IMR-90 (cell line): ENCODE measurements around the gene PIEZO1. TPM values are rescaled to one million over a fixed set of nuclear protein-coding genes. Genes with fewer than 3 reads are reported as not detected.

Experiments used
- ATAC-seq: fragments of 200-7000 bp; cut with Tn5 transposase; 2 replicates; pipeline ENCODE4 v1.9.1; 2020; ENCODE audit warnings: low read depth, mild to moderate bottlenecking, moderate library complexity
- BruUV-seq: library from RNA; stranded (reverse); fragments of 400-500 nt; replicated peaks from 2 replicates; lab custom pipeline; 2021; lab: Mats Ljungman, UMichigan
- CTCF ChIA-PET: fragments of 300-600 bp; formaldehyde crosslinking; extraction: SDS; loops from one replicate; lab custom pipeline; 2021; ENCODE audit warnings: antibody characterized with exemption; lab: Yijun Ruan, JAX
- POLR2A ChIA-PET: fragments of 300-600 bp; sonication (Branson Sonifier 250); formaldehyde crosslinking; loops from one replicate; lab custom pipeline; 2022; ENCODE audit warnings: antibody characterized with exemption; ENCODE audit not compliant: unreplicated experiment; lab: Charles Lee
- DNase-seq: peaks from one replicate; pipeline ENCODE4 v3.0.0; 2013
- H2AFZ ChIP-seq: replicated peaks from 2 replicates; pipeline ENCODE3; 2013; ENCODE audit warnings: low read length, mild to moderate bottlenecking; ENCODE audit not compliant: poor library complexity
- H2AK5ac ChIP-seq: 2 replicates; pipeline ENCODE4 v1.6.1; 2013; ENCODE audit warnings: low read depth, low read length, inconsistent platforms
- H2AK9ac ChIP-seq: replicated peaks from 2 replicates; pipeline ENCODE3; 2013; ENCODE audit warnings: mild to moderate bottlenecking, low read depth, low read length, moderate library complexity; ENCODE audit not compliant: poor library complexity
- H2BK120ac ChIP-seq: 2 replicates; pipeline ENCODE4 v1.6.1; 2013; ENCODE audit warnings: low read depth, low read length, inconsistent platforms
- H2BK15ac ChIP-seq: 3 replicates; pipeline ENCODE4 v1.6.1; 2013; ENCODE audit warnings: low read depth, low read length, inconsistent platforms
- H2BK20ac ChIP-seq: 2 replicates; pipeline ENCODE4 v1.6.1; 2013; ENCODE audit warnings: low read depth, mild to moderate bottlenecking, inconsistent platforms, low read length, moderate library complexity
- H2BK5ac ChIP-seq: 2 replicates; pipeline ENCODE4 v1.6.1; 2013; ENCODE audit warnings: mild to moderate bottlenecking, low read depth, low read length, inconsistent platforms; ENCODE audit not compliant: poor library complexity, severe bottlenecking
- H3K14ac ChIP-seq: replicated peaks from 2 replicates; pipeline ENCODE4 v1.6.1; 2013; ENCODE audit warnings: low read depth, low read length, inconsistent platforms
- H3K18ac ChIP-seq: 2 replicates; pipeline ENCODE4 v1.6.1; 2013; ENCODE audit warnings: low read depth, low read length, control low read depth
- H3K23ac ChIP-seq: 2 replicates; pipeline ENCODE4 v1.6.1; 2013; ENCODE audit warnings: low read depth, low read length, inconsistent platforms
- H3K27ac ChIP-seq: 2 replicates; pipeline ENCODE4 v1.5.1; 2013; ENCODE audit warnings: mild to moderate bottlenecking, control low read depth, low read length; ENCODE audit not compliant: insufficient read depth
- H3K27me3 ChIP-seq: 2 replicates; pipeline ENCODE4 v1.6.1; 2013; ENCODE audit warnings: low read length; ENCODE audit not compliant: control insufficient read depth, insufficient read depth
- H3K36me3 ChIP-seq: 2 replicates; pipeline ENCODE4 v1.6.1; 2013; ENCODE audit warnings: low read length, mixed read lengths; ENCODE audit not compliant: control insufficient read depth, insufficient read depth
- H3K4ac ChIP-seq: 2 replicates; pipeline ENCODE4 v1.6.1; 2013; ENCODE audit warnings: low read depth, low read length, inconsistent platforms
- H3K4me1 ChIP-seq: 2 replicates; pipeline ENCODE4 v1.6.1; 2013; ENCODE audit warnings: low read length, mixed read lengths; ENCODE audit not compliant: control insufficient read depth, insufficient read depth
- H3K4me2 ChIP-seq: 2 replicates; pipeline ENCODE4 v1.6.1; 2013; ENCODE audit warnings: low read depth, mild to moderate bottlenecking, control low read depth, low read length, moderate library complexity
- H3K4me3 ChIP-seq: 2 replicates; pipeline ENCODE4 v1.5.1; 2013; ENCODE audit warnings: low read depth, mild to moderate bottlenecking, control low read depth, low read length, moderate library complexity; ENCODE audit not compliant: insufficient read depth
- H3K56ac ChIP-seq: 2 replicates; pipeline ENCODE4 v1.6.1; 2013; ENCODE audit warnings: low read length, inconsistent platforms; ENCODE audit not compliant: insufficient read depth; ENCODE audit errors: extremely low read depth
- H3K79me1 ChIP-seq, 2 experiments: 2 replicates each; pipeline ENCODE4 v1.6.1; 2013; ENCODE audit warnings: low read length in 2 of 2, inconsistent platforms in 1 of 2, low read depth in 1 of 2
- H3K9ac ChIP-seq: 2 replicates; pipeline ENCODE4 v1.6.1; 2013; ENCODE audit warnings: low read depth, low read length, control low read depth
- H3K9me1 ChIP-seq: 2 replicates; pipeline ENCODE4 v1.6.1; 2013; ENCODE audit warnings: low read length, inconsistent platforms; ENCODE audit not compliant: insufficient read depth
- H3K9me3 ChIP-seq: 2 replicates; pipeline ENCODE4 v1.6.1; 2013; ENCODE audit warnings: low read length; ENCODE audit not compliant: control insufficient read depth, insufficient read depth
- H4K20me1 ChIP-seq: 2 replicates; pipeline ENCODE4 v1.6.1; 2013; ENCODE audit warnings: low read length, inconsistent platforms; ENCODE audit not compliant: insufficient read depth
- H4K5ac ChIP-seq: 2 replicates; pipeline ENCODE4 v1.6.1; 2013; ENCODE audit warnings: mild to moderate bottlenecking, low read depth, low read length, control low read depth
- H4K8ac ChIP-seq, 2 experiments: 2 replicates each; pipeline ENCODE4 v1.6.1; 2013; ENCODE audit warnings: low read depth in 2 of 2, low read length in 2 of 2, control low read depth in 1 of 2, inconsistent platforms in 1 of 2
- H4K91ac ChIP-seq: 2 replicates; pipeline ENCODE4 v1.6.1; 2013; ENCODE audit warnings: low read depth, low read length, inconsistent platforms; ENCODE audit not compliant: insufficient read depth
- BHLHE40 ChIP-seq: fragments of 150-350 bp; IDR thresholded peaks from 2 replicates; pipeline ENCODE4 v1.6.1; 2016; ENCODE audit warnings: mild to moderate bottlenecking, low read depth, low read length
- CEBPB ChIP-seq: IDR thresholded peaks from 2 replicates; pipeline ENCODE4 v1.6.1; 2012; ENCODE audit warnings: low read depth, low read length, improper control_type of control experiment
- CTCF ChIP-seq: conservative IDR thresholded peaks from 2 replicates; pipeline ENCODE4 v1.5.1; 2012; ENCODE audit warnings: mild to moderate bottlenecking, low read depth, low read length, improper control_type of control experiment
- ELK1 ChIP-seq: fragments of 150-350 bp; IDR thresholded peaks from 2 replicates; pipeline ENCODE4 v1.6.1; 2016; ENCODE audit warnings: low read depth, mild to moderate bottlenecking, low read length, moderate library complexity, borderline replicate concordance
- FOS ChIP-seq: fragments of 150-350 bp; IDR thresholded peaks from 2 replicates; pipeline ENCODE4 v1.6.1; 2016; ENCODE audit warnings: low read depth, low read length
- MAFK ChIP-seq: IDR thresholded peaks from 2 replicates; pipeline ENCODE4 v1.6.1; 2012; ENCODE audit warnings: low read depth, low read length, improper control_type of control experiment
- MAZ ChIP-seq: IDR thresholded peaks from 2 replicates; pipeline ENCODE4 v1.6.1; 2012; ENCODE audit warnings: low read depth, mild to moderate bottlenecking, low read length, improper control_type of control experiment, moderate library complexity, borderline replicate concordance
- MXI1 ChIP-seq: IDR thresholded peaks from 2 replicates; pipeline ENCODE4 v1.6.1; 2012; ENCODE audit warnings: low read depth, mild to moderate bottlenecking, low read length, moderate library complexity, borderline replicate concordance
- NFE2L2 ChIP-seq: fragments of 150-350 bp; IDR thresholded peaks from 2 replicates; pipeline ENCODE4 v1.6.1; 2016; ENCODE audit warnings: low read depth, mild to moderate bottlenecking, low read length
- POLR2A ChIP-seq: IDR thresholded peaks from 2 replicates; pipeline ENCODE4 v1.6.1; 2012; ENCODE audit warnings: mild to moderate bottlenecking, low read depth, low read length
- RCOR1 ChIP-seq: IDR thresholded peaks from 2 replicates; pipeline ENCODE4 v1.6.1; 2012; ENCODE audit warnings: mild to moderate bottlenecking, low read length, improper control_type of control experiment; ENCODE audit not compliant: insufficient replicate concordance
- SMC3 ChIP-seq: fragments of 150-350 bp; IDR thresholded peaks from 2 replicates; pipeline ENCODE4 v1.6.1; 2016; ENCODE audit warnings: low read depth, mild to moderate bottlenecking, antibody characterized with exemption, low read length, moderate library complexity
- USF2 ChIP-seq: fragments of 150-350 bp; IDR thresholded peaks from 2 replicates; pipeline ENCODE4 v1.6.1; 2017; ENCODE audit warnings: mild to moderate bottlenecking, antibody characterized with exemption, low read length, low read depth
- WGBS, 2 experiments: methylation state at CpG; one replicate each; pipeline versions ENCODE4 v1.1.5 to v1.1.7; 2013; ENCODE audit warnings: missing lambda C conversion rate in 2 of 2; ENCODE audit not compliant: insufficient read length in 1 of 2; ENCODE audit errors: extremely low coverage in 2 of 2; 5-methylcytosine and 5-hydroxymethylcytosine counted together
- dilution Hi-C: fragments of 300-500 bp; cut with HindIII; formaldehyde crosslinking; loops from one replicate; pipeline ENCODE4 v1.14.3; 2018; ENCODE audit warnings: low sequenced_read_pairs; ENCODE audit not compliant: unreplicated experiment
- in situ Hi-C: fragments of 300-500 bp; cut with MboI; formaldehyde crosslinking; loops from 3 replicates; pipeline ENCODE4 v1.14.3; 2019; ENCODE audit warnings: low sequenced_read_pairs, inconsistent platforms, mixed read lengths
- intact Hi-C: fragments of 100-400 bp; cut with micrococcal nuclease; formaldehyde crosslinking; loops from 2 replicates; pipeline ENCODE4 v1.10.0; 2022
- polyA plus RNA-seq, 3 experiments: library from polyadenylated mRNA; depleted of rRNA; stranded (reverse); fragments of >200 nt; gene quantifications; 2 replicates each; pipeline ENCODE4 v1.2.3, GENCODE V29; 2012; ENCODE audit warnings: low replicate concordance in 1 of 3
- total RNA-seq: library from RNA; depleted of rRNA; stranded (reverse); fragments of >200 nt; gene quantifications from 2 replicates; pipeline ENCODE4 v1.2.3, GENCODE V29; 2012

Gene PIEZO1
- total and polyA plus RNA-seq, 2 of the 4 experiments (the other 2 are of a cell fraction): 36.2 to 372 TPM

- H2AK9ac ChIP-seq: no peak overlapping the region
- no peak overlapping the region for H3K23ac ChIP-seq
- H3K9ac ChIP-seq: no peak overlapping the region
- in situ Hi-C loops (no loop called here), dilution Hi-C loops (no loop called here), intact Hi-C loops (no loop called here)
- H2BK5ac ChIP-seq: no peak overlapping the region
- no peaks in the 10 kb centered on the region for H3K9me3 ChIP-seq
- H2AK5ac ChIP-seq: no peak overlapping the region
- H2BK15ac ChIP-seq: no peak overlapping the region
- peaks cover 15% of the 10 kb centered on the region for H4K20me1 ChIP-seq
- H3K4me1 ChIP-seq: no peaks in the 10 kb centered on the region
- no peak overlapping the region for H4K8ac ChIP-seq
- H2AFZ ChIP-seq: no peak overlapping the region
- no peak for DNase-seq
- BruUV-seq: no TSS peak
- no peaks in the 10 kb centered on the region for H3K27me3 ChIP-seq
- ChIA-PET POLR2A (no interaction called here), CTCF (no interaction called here)
- no peak for ATAC-seq
- H3K79me1 ChIP-seq: peaks cover 0 to 22% of the 10 kb centered on the region in 2 experiments; a peak in 2 of 4 replicates
- H2BK120ac ChIP-seq: no peak overlapping the region
- no peak overlapping the region for H3K56ac ChIP-seq
- no peak overlapping the region for H3K18ac ChIP-seq
- H4K91ac ChIP-seq: no peak overlapping the region
- no peak overlapping the region for H3K14ac ChIP-seq
- TF ChIP-seq CEBPB: no peak
- TF ChIP-seq MAZ: no peak
- TF ChIP-seq POLR2A: no peak
- no peak for TF ChIP-seq USF2
- no peak for TF ChIP-seq RCOR1
- TF ChIP-seq FOS: no peak
- no peak for TF ChIP-seq SMC3
- no peak for TF ChIP-seq CTCF
- no peak for TF ChIP-seq BHLHE40
- TF ChIP-seq MXI1: no peak
- no peak for TF ChIP-seq NFE2L2
- TF ChIP-seq ELK1: no peak
- no peak for TF ChIP-seq MAFK
- no peaks in the 10 kb centered on the region; the same call in 1 of the 2 replicates for H3K9me1 ChIP-seq
- no peak overlapping the region for H3K4ac ChIP-seq
- H2BK20ac ChIP-seq: no peak overlapping the region
- no peak overlapping the region for H3K4me3 ChIP-seq
- H4K5ac ChIP-seq: no peak overlapping the region
- WGBS, 2 experiments: 96% methylated on average over 5 of the region's 28 CpGs; no CpG with 5 or more reads in 1 of the 2 experiments
- H3K27ac ChIP-seq: no peak overlapping the region
- H3K4me2 ChIP-seq: no peak overlapping the region
- peaks cover 78% of the 10 kb centered on the region for H3K36me3 ChIP-seq
These were observed 58.0 kb downstream of the PIEZO1 start for GRCh38 chr16:88726981-88727380.
